Measurements from ENCODE around the gene KLRK1.
"Not testable (repeated sequence)": the region's sequence is repeated elsewhere in the genome, so short reads cannot be mapped to it uniquely, and the experiment has no call there.

The KLRK1 gene

GRCh38 chr12:10387498-10387897, 2.3 kb downstream of the KLRK1 start:
- DNase-seq: not testable (repeated sequence)

GRCh38 chr12:10386857-10387256, 3.0 kb downstream of the KLRK1 start:
- DNase-seq: no peak

- DNase-seq: no peak
These were observed 4.7 kb downstream of the KLRK1 start for GRCh38 chr12:10385166-10385613.

- no peak for DNase-seq
These were observed 5.7 kb downstream of the KLRK1 start for GRCh38 chr12:10384191-10384590.

GRCh38 chr12:10381928-10382628, 7.8 kb downstream of the KLRK1 start:
- DNase-seq: no peak

- not testable (repeated sequence) for DNase-seq
These were observed 11.1 kb downstream of the KLRK1 start for GRCh38 chr12:10378737-10379136.

- no peak for DNase-seq
These were observed 15.2 kb downstream of the KLRK1 start for GRCh38 chr12:10374624-10375018.

GRCh38 chr12:10372559-10372958, 17.3 kb downstream of the KLRK1 start:
- no peak for DNase-seq

- DNase-seq: not testable (repeated sequence)
These were observed 17.8 kb downstream of the KLRK1 start for GRCh38 chr12:10371893-10372535.

GRCh38 chr12:10369557-10370415, 20.1 kb downstream of the KLRK1 start:
- DNase-seq: no peak

- no peak for DNase-seq
These were observed 21.4 kb downstream of the KLRK1 start for GRCh38 chr12:10368206-10369171.

GRCh38 chr12:10367714-10368113, 22.1 kb downstream of the KLRK1 start:
- not testable (repeated sequence) for DNase-seq

GRCh38 chr12:10366875-10367274, 23.0 kb downstream of the KLRK1 start:
- DNase-seq: no peak

GRCh38 chr12:10365696-10366405, 24.0 kb downstream of the KLRK1 start:
- DNase-seq: no peak

GRCh38 chr12:10364815-10365622, 24.8 kb downstream of the KLRK1 start:
- no peak for DNase-seq

- DNase-seq: no peak
These were observed 25.7 kb downstream of the KLRK1 start for GRCh38 chr12:10363914-10364814.

- no peak for DNase-seq
These were observed 26.3 kb downstream of the KLRK1 start for GRCh38 chr12:10363658-10363913.

GRCh38 chr12:10362828-10363657, 26.8 kb downstream of the KLRK1 start:
- no peak for DNase-seq

GRCh38 chr12:10362325-10362724, 27.5 kb downstream of the KLRK1 start:
- DNase-seq: no peak
